NOMO-1 (cell line): ENCODE measurements around the gene CBX5.

ENCODE experiments used
- DNase-seq, 2 experiments: peaks; one replicate each; lab custom pipeline; 2025; ENCODE audit not compliant: unreplicated experiment in 2 of 2; lab: John Stamatoyannopoulos, UW

Gene CBX5

GRCh38 chr12:54229624-54230212 is 50.2 kb downstream of the CBX5 start:
- no peak for DNase-seq

GRCh38 chr12:54228471-54228870 is 51.5 kb downstream of the CBX5 start:
- no peak for DNase-seq

- DNase-seq, result peak in 1 of 2 experiments; percentile 35
These were observed 52.0 kb downstream of the CBX5 start for GRCh38 chr12:54227927-54228326.

GRCh38 chr12:54227376-54227775 is 52.5 kb downstream of the CBX5 start:
- DNase-seq, result no peak

- DNase-seq, result no peak
These were observed 54.3 kb downstream of the CBX5 start for GRCh38 chr12:54225666-54226065.

- DNase-seq, result no peak
These were observed 57.3 kb downstream of the CBX5 start for GRCh38 chr12:54222609-54223008.

- no peak for DNase-seq
These were observed 58.4 kb downstream of the CBX5 start for GRCh38 chr12:54221402-54221984.

- DNase-seq, result no peak
These were observed 59.4 kb downstream of the CBX5 start for GRCh38 chr12:54220567-54220966.

- DNase-seq, result peak; percentile 36 to 65
These were observed 59.8 kb downstream of the CBX5 start for GRCh38 chr12:54220092-54220557.

- no peak for DNase-seq
These were observed 62.1 kb downstream of the CBX5 start for GRCh38 chr12:54217774-54218241.

GRCh38 chr12:54216797-54217661 is 62.9 kb downstream of the CBX5 start:
- peak; percentile 83 to 94 for DNase-seq

- no peak for DNase-seq
These were observed 63.7 kb downstream of the CBX5 start for GRCh38 chr12:54215989-54216796.

- DNase-seq, result peak; percentile 92 to 96
These were observed 65.1 kb downstream of the CBX5 start for GRCh38 chr12:54214553-54215406.

- DNase-seq, result no peak
These were observed 66.8 kb downstream of the CBX5 start for GRCh38 chr12:54213079-54213478.

- DNase-seq, result no peak
These were observed 68.0 kb downstream of the CBX5 start for GRCh38 chr12:54211920-54212319.

GRCh38 chr12:54210400-54210790 is 69.5 kb downstream of the CBX5 start:
- DNase-seq, result no peak

GRCh38 chr12:54208591-54208990 is 71.3 kb downstream of the CBX5 start:
- no peak for DNase-seq

GRCh38 chr12:54207539-54208294 is 72.2 kb downstream of the CBX5 start:
- peak; percentile 45 to 46 for DNase-seq

GRCh38 chr12:54206791-54207190 is 73.1 kb downstream of the CBX5 start:
- no peak for DNase-seq
